Measurements from ENCODE around the gene PHF1. TPM values are rescaled to one million over a fixed set of nuclear protein-coding genes. Genes with fewer than 3 reads are reported as not detected.

Gene PHF1
- total and polyA plus RNA-seq, 2 of the 13 experiments (the other 11 are each of a cell fraction or from before 2014, with no cell fraction given): 25.4 to 61.9 TPM

DNA sequence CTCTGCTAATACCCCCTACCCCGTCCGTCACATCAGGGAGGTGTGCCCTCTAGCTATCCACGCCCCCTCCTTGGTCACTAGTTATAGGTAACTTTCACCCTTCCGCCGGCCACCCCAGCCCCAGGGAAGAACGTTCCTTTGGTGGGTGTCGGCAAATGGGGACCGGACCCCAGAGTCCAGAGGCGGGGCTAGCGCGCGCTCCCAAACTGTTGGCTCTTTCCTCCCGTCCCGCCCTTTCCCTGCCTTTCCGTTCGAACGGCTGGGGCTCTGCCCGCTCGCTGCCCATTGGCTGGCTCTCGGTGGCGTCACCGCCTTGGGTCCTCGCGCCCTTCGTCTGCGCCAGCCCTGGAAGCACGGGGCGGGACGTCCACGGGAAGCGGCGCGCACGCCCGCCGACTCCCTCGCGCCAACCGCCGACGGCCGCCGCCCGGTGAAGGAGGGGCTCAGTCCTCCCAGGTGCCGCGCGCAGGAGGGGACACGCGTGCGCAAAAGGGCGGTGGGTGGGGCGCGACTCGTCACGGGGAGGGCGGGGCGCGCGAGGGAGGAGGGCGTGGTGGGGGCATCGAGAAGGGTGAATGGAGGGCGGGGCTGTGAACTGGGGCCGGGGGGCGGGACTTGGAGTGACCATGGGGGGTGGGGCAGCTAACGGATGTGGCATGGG is 634 bp upstream of the PHF1 start (continued):
- TF ChIP-seq SP140L (CRISPR knock-in tag; IDR thresholded peaks at IDR 0.05; ENCODE audit: borderline replicate concordance) (peak; percentile 33; the same call in 1 of the 2 replicates), NFATC3 (CRISPR knock-in tag; IDR thresholded peaks at IDR 0.05) (0 out of 2 replicates have a peak, but pooled peaks have one; percentile 64), ZNF451 (CRISPR knock-in tag; IDR thresholded peaks at IDR 0.05) (peak; percentile 98), ERF (CRISPR knock-in tag; IDR thresholded peaks at IDR 0.05) (peak; percentile 98), KAT7 (CRISPR knock-in tag; IDR thresholded peaks at IDR 0.05; ENCODE audit: borderline replicate concordance) (peak; percentile 85; the same call in 1 of the 2 replicates), IRX3 (CRISPR knock-in tag; IDR thresholded peaks at IDR 0.05; ENCODE audit: borderline replicate concordance, low read depth) (peak; percentile 97), KDM6A (CRISPR knock-in tag; IDR thresholded peaks at IDR 0.05; ENCODE audit: low read depth) (0 out of 2 replicates have a peak, but pooled peaks have one; percentile 25), KLF16 (CRISPR knock-in tag; IDR thresholded peaks at IDR 0.05) (peak in 1 of 2 experiments; percentile 94; a peak in 2 of 4 replicates), PHF8 (CRISPR knock-in tag; IDR thresholded peaks at IDR 0.05) (no peak; the same call in none of the 2 replicates), THAP11 (CRISPR knock-in tag; IDR thresholded peaks at IDR 0.05) (peak; percentile 89), KDM5A (IDR thresholded peaks at IDR 0.05; ENCODE audit: borderline replicate concordance, low read length) (no peak), HMGA1 (CRISPR knock-in tag; conservative IDR thresholded peaks at IDR 0.05) (no peak), SAFB2 (CRISPR knock-in tag; IDR thresholded peaks at IDR 0.05; ENCODE audit: borderline replicate concordance, low read depth) (peak; percentile 97), FOSL1 (CRISPR knock-in tag; IDR thresholded peaks at IDR 0.05; ENCODE audit: borderline replicate concordance) (no peak), IKZF4 (CRISPR knock-in tag; IDR thresholded peaks at IDR 0.05; ENCODE audit: borderline replicate concordance, low read depth, not compliant biosample characterization) (peak; percentile 97)
- TF ChIP-seq, protein P1, sequence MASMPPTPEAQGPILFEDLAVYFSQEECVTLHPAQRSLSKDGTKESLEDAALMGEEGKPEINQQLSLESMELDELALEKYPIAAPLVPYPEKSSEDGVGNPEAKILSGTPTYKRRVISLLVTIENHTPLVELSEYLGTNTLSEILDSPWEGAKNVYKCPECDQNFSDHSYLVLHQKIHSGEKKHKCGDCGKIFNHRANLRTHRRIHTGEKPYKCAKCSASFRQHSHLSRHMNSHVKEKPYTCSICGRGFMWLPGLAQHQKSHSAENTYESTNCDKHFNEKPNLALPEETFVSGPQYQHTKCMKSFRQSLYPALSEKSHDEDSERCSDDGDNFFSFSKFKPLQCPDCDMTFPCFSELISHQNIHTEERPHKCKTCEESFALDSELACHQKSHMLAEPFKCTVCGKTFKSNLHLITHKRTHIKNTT (CRISPR knock-in tag; IDR thresholded peaks at IDR 0.05): no peak
- TF ChIP-seq, protein P2, sequence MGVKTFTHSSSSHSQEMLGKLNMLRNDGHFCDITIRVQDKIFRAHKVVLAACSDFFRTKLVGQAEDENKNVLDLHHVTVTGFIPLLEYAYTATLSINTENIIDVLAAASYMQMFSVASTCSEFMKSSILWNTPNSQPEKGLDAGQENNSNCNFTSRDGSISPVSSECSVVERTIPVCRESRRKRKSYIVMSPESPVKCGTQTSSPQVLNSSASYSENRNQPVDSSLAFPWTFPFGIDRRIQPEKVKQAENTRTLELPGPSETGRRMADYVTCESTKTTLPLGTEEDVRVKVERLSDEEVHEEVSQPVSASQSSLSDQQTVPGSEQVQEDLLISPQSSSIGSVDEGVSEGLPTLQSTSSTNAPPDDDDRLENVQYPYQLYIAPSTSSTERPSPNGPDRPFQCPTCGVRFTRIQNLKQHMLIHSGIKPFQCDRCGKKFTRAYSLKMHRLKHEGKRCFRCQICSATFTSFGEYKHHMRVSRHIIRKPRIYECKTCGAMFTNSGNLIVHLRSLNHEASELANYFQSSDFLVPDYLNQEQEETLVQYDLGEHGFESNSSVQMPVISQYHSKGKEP (CRISPR knock-in tag; IDR thresholded peaks at IDR 0.05): peak; percentile 87; the same call in 1 of the 2 replicates
- TF ChIP-seq, protein P3, sequence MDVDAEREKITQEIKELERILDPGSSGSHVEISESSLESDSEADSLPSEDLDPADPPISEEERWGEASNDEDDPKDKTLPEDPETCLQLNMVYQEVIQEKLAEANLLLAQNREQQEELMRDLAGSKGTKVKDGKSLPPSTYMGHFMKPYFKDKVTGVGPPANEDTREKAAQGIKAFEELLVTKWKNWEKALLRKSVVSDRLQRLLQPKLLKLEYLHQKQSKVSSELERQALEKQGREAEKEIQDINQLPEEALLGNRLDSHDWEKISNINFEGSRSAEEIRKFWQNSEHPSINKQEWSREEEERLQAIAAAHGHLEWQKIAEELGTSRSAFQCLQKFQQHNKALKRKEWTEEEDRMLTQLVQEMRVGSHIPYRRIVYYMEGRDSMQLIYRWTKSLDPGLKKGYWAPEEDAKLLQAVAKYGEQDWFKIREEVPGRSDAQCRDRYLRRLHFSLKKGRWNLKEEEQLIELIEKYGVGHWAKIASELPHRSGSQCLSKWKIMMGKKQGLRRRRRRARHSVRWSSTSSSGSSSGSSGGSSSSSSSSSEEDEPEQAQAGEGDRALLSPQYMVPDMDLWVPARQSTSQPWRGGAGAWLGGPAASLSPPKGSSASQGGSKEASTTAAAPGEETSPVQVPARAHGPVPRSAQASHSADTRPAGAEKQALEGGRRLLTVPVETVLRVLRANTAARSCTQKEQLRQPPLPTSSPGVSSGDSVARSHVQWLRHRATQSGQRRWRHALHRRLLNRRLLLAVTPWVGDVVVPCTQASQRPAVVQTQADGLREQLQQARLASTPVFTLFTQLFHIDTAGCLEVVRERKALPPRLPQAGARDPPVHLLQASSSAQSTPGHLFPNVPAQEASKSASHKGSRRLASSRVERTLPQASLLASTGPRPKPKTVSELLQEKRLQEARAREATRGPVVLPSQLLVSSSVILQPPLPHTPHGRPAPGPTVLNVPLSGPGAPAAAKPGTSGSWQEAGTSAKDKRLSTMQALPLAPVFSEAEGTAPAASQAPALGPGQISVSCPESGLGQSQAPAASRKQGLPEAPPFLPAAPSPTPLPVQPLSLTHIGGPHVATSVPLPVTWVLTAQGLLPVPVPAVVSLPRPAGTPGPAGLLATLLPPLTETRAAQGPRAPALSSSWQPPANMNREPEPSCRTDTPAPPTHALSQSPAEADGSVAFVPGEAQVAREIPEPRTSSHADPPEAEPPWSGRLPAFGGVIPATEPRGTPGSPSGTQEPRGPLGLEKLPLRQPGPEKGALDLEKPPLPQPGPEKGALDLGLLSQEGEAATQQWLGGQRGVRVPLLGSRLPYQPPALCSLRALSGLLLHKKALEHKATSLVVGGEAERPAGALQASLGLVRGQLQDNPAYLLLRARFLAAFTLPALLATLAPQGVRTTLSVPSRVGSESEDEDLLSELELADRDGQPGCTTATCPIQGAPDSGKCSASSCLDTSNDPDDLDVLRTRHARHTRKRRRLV (CRISPR knock-in tag; IDR thresholded peaks at IDR 0.05): no peak
- TF ChIP-seq, protein P4, sequence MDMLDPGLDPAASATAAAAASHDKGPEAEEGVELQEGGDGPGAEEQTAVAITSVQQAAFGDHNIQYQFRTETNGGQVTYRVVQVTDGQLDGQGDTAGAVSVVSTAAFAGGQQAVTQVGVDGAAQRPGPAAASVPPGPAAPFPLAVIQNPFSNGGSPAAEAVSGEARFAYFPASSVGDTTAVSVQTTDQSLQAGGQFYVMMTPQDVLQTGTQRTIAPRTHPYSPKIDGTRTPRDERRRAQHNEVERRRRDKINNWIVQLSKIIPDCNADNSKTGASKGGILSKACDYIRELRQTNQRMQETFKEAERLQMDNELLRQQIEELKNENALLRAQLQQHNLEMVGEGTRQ (IDR thresholded peaks at IDR 0.05; ENCODE audit: low read depth, low read length): no peak
- TF ChIP-seq, protein P4 (CRISPR knock-in tag; IDR thresholded peaks at IDR 0.05; ENCODE audit: borderline replicate concordance): no peak; the same call in 1 of the 2 replicates
